ENCODE data around the gene DEXI. TPM values are rescaled to one million over a fixed set of nuclear protein-coding genes. Genes with fewer than 3 reads are reported as not detected.

DEXI gene
- total RNA-seq, 1 experiment from 2014 or later, result 43.2 TPM

GRCh38 chr16:10946308-10946707 lies 4.0 kb upstream of the DEXI start:
- intact Hi-C loops (cut with micrococcal nuclease), result no loop called here
- H3K27me3 ChIP-seq (ENCODE audit: low read length), result no peaks in the 10 kb centered on the region
- peak overlapping the region; percentile 78; the same call in 1 of the 2 replicates for H3K4me2 ChIP-seq (ENCODE audit: low read length)
- DNase-seq (no peak), ATAC-seq (no peak)
- H3K36me3 ChIP-seq (ENCODE audit: low read depth, low read length), result no peaks in the 10 kb centered on the region
- no peak overlapping the region for H3K27ac ChIP-seq (ENCODE audit: low read length)
- ChIA-PET CTCF (no interaction called here), POLR2A (ENCODE audit: unreplicated experiment) (no interaction called here)
- H4K20me1 ChIP-seq (ENCODE audit: low read length), result 0 out of 2 replicates have a peak, but pooled peaks cover 1% of the 10 kb centered on the region
- H3K9me3 ChIP-seq (ENCODE audit: low read length), result no peaks in the 10 kb centered on the region
- no peak overlapping the region for H3K9ac ChIP-seq (ENCODE audit: low read length)
- no peaks in the 10 kb centered on the region for H3K9me2 ChIP-seq (replicated peaks; ENCODE audit: low read length)
- H3K4me1 ChIP-seq (ENCODE audit: insufficient read depth, low read length), result peaks cover 28% of the 10 kb centered on the region
- H3K4me3 ChIP-seq (ENCODE audit: low read length), result no peak overlapping the region
- H3K79me2 ChIP-seq (ENCODE audit: low read length), result peaks cover 70% of the 10 kb centered on the region
- TF ChIP-seq EZH2 (IDR thresholded peaks at IDR 0.05; ENCODE audit: low read length, unreplicated experiment) (no peak), CTCF (conservative IDR thresholded peaks at IDR 0.05; ENCODE audit: low read depth, low read length) (no peak), EZH2phosphoT487 (IDR thresholded peaks at IDR 0.05; ENCODE audit: borderline replicate concordance, low read length) (no peak)
- BruUV-seq (replicated peaks), result no TSS peak
- no peaks in the 10 kb centered on the region for H3F3A ChIP-seq (ENCODE audit: low read length, unreplicated experiment)
- no peak overlapping the region for H2AFZ ChIP-seq (ENCODE audit: low read length)

GRCh38 chr16:10945065-10945787 lies 3.0 kb upstream of the DEXI start:
- Histone ChIP-seq H2AFZ (ENCODE audit: low read length) (peak overlapping the region; percentile 86), H3K4me1 (ENCODE audit: insufficient read depth, low read length) (peaks cover 24% of the 10 kb centered on the region)
- POLR2A ChIA-PET (ENCODE audit: unreplicated experiment), result interaction anchor here (0.5 kb wide), 1 partner anchor 311 kb away, joined by 5 read pairs; no protein-coding TSS in a partner anchor

More at GRCh38 chr16:10945065-10945787, 3.0 kb upstream of the DEXI start:
- TF ChIP-seq CTCF (conservative IDR thresholded peaks at IDR 0.05; ENCODE audit: low read depth, low read length) (no peak), EZH2phosphoT487 (IDR thresholded peaks at IDR 0.05; ENCODE audit: borderline replicate concordance, low read length) (no peak), EZH2 (IDR thresholded peaks at IDR 0.05; ENCODE audit: low read length, unreplicated experiment) (no peak)
- Histone ChIP-seq H3K79me2 (ENCODE audit: low read length) (peaks cover 70% of the 10 kb centered on the region), H3K27ac (ENCODE audit: low read length) (no peak overlapping the region), H3K9me3 (ENCODE audit: low read length) (no peaks in the 10 kb centered on the region), H3F3A (ENCODE audit: low read length, unreplicated experiment) (no peaks in the 10 kb centered on the region), H3K36me3 (ENCODE audit: low read depth, low read length) (no peaks in the 10 kb centered on the region), H3K9me2 (replicated peaks; ENCODE audit: low read length) (no peaks in the 10 kb centered on the region), H3K4me2 (ENCODE audit: low read length) (peak overlapping the region; percentile 78), H3K27me3 (ENCODE audit: low read length) (no peaks in the 10 kb centered on the region), H4K20me1 (ENCODE audit: low read length) (peaks cover 10% of the 10 kb centered on the region; the same call in 1 of the 2 replicates), H3K9ac (ENCODE audit: low read length) (peak overlapping the region; percentile 71), H3K4me3 (ENCODE audit: low read length) (peak overlapping the region; percentile 91)
- DNase-seq (no peak), ATAC-seq (no peak)
- CTCF ChIA-PET, result interaction anchor here (0.5 kb wide), 1 partner anchor 142 kb away, joined by 6 read pairs; no protein-coding TSS in a partner anchor
- intact Hi-C loops (cut with micrococcal nuclease), result no loop called here
- BruUV-seq (replicated peaks), result no TSS peak

Data from PC-3 (cell line).